ENCODE results near the gene RRM2.

The RRM2 gene

DNA sequence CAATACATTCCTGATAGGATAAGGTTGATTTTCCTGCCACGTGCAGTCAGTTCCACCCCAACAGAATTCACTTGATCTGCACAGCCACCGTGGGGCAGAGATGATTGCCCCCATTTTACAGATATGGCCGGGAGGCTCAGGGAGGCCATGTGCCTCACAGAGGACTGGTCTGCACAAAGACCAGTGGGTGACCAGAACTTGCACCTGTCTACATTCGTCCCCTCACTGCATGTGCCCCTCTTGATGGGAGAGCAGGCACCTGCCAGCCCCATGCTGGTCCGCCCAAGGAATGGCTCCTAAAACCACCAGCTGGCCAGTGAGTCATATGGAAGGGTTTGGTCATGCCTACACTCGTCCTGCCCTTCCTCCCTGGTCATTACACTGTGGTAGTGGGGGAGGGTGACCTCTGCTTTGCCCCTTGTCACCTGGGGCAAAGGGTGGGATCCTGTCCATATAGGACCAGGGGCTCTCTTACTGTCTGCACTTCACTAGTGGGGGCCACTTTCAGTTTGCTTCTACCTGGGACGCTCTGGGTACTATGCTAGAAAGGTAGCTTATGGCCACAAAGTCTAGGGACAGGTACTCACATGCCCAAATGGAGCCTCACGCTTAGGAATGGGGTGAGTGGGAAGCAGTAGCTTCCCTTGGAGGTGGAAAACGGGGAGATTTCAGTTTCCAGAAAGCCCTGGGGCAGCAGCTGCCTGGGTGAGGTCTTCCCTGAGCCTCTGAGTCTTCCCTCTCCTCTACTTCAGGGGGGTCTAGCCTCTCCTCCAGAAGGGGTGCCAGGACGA lies 14.7 kb downstream of the RRM2 start:
- no peaks in the 10 kb centered on the region for H3K36me3 ChIP-seq (replicated peaks; ENCODE audit: insufficient read depth, low read length)
- no peaks in the 10 kb centered on the region for H3K4me1 ChIP-seq (ENCODE audit: low read length)
- no peak for DNase-seq
- H3K9ac ChIP-seq (ENCODE audit: low read length): no peak overlapping the region
- H3F3A ChIP-seq (ENCODE audit: insufficient read depth, low read length): peaks cover 61% of the 10 kb centered on the region
- TF ChIP-seq EZH2phosphoT487 (IDR thresholded peaks at IDR 0.05; ENCODE audit: low read length): no peak
- no peak for TF ChIP-seq CTCF (IDR thresholded peaks at IDR 0.05; ENCODE audit: low read length)
- no peak for TF ChIP-seq EZH2 (optimal IDR thresholded peaks at IDR 0.05; ENCODE audit: low read depth, low read length)
- H3K4me3 ChIP-seq (ENCODE audit: low read length): no peak overlapping the region
- no peaks in the 10 kb centered on the region for H3K27me3 ChIP-seq (replicated peaks; ENCODE audit: insufficient read depth, low read length)
- H3K4me2 ChIP-seq (ENCODE audit: low read depth, low read length): no peak overlapping the region
- H3K9me2 ChIP-seq (replicated peaks; ENCODE audit: insufficient read depth, low read length): no peaks in the 10 kb centered on the region
- H3K27ac ChIP-seq (ENCODE audit: low read length): no peak overlapping the region
- no peak overlapping the region for H2AFZ ChIP-seq (ENCODE audit: low read length)
- H3K9me3 ChIP-seq (replicated peaks; ENCODE audit: insufficient read depth, low read length): no peaks in the 10 kb centered on the region
- no peaks in the 10 kb centered on the region; the same call in 1 of the 2 replicates for H4K20me1 ChIP-seq (ENCODE audit: insufficient read depth, low read length)
- H3K79me2 ChIP-seq (ENCODE audit: low read length): no peaks in the 10 kb centered on the region

DNA sequence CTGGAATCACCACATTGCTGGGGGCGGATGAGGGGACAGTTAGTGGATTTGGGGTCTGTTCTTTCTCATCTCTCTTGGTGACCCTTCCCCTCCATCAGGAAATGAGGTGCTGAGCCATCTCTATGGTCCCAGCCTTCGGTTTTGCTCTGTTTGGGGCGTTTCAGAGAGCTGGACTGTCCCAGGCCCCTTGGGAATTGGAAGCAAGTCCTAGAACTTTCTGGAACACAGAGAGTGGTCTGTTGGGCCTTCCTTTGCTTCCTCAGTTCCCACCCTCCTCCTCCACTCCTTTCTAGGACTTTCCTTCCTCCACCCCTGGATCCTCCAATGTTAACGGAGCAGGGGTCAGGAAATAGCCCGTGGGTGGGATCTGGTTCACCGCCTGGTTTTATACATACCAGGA lies 17.0 kb downstream of the RRM2 start:
- peaks cover 40% of the 10 kb centered on the region for H3F3A ChIP-seq (ENCODE audit: insufficient read depth, low read length)
- H3K9me2 ChIP-seq (replicated peaks; ENCODE audit: insufficient read depth, low read length): no peaks in the 10 kb centered on the region
- TF ChIP-seq CTCF (IDR thresholded peaks at IDR 0.05; ENCODE audit: low read length) (no peak), EZH2phosphoT487 (IDR thresholded peaks at IDR 0.05; ENCODE audit: low read length) (no peak), EZH2 (optimal IDR thresholded peaks at IDR 0.05; ENCODE audit: low read depth, low read length) (no peak)
- no peaks in the 10 kb centered on the region for H4K20me1 ChIP-seq (ENCODE audit: insufficient read depth, low read length)
- H3K79me2 ChIP-seq (ENCODE audit: low read length): no peaks in the 10 kb centered on the region
- no peak overlapping the region for H3K4me3 ChIP-seq (ENCODE audit: low read length)
- no peaks in the 10 kb centered on the region for H3K9me3 ChIP-seq (replicated peaks; ENCODE audit: insufficient read depth, low read length)
- no peak overlapping the region for H3K4me2 ChIP-seq (ENCODE audit: low read depth, low read length)
- H2AFZ ChIP-seq (ENCODE audit: low read length): no peak overlapping the region
- H3K27ac ChIP-seq (ENCODE audit: low read length): no peak overlapping the region
- H3K36me3 ChIP-seq (replicated peaks; ENCODE audit: insufficient read depth, low read length): 0 out of 2 replicates have a peak, but pooled peaks cover 3% of the 10 kb centered on the region
- H3K9ac ChIP-seq (ENCODE audit: low read length): no peak overlapping the region
- H3K27me3 ChIP-seq (replicated peaks; ENCODE audit: insufficient read depth, low read length): no peaks in the 10 kb centered on the region
- no peak for DNase-seq
- H3K4me1 ChIP-seq (ENCODE audit: low read length): no peaks in the 10 kb centered on the region

- Histone ChIP-seq H3K4me1 (ENCODE audit: low read length) (no peaks in the 10 kb centered on the region), H3K4me3 (ENCODE audit: low read length) (no peak overlapping the region), H2AFZ (ENCODE audit: low read length) (no peak overlapping the region), H3K9ac (ENCODE audit: low read length) (no peak overlapping the region), H3K27ac (ENCODE audit: low read length) (no peak overlapping the region), H3K79me2 (ENCODE audit: low read length) (no peaks in the 10 kb centered on the region; the same call in 1 of the 2 replicates), H3K27me3 (replicated peaks; ENCODE audit: insufficient read depth, low read length) (no peaks in the 10 kb centered on the region), H3K36me3 (replicated peaks; ENCODE audit: insufficient read depth, low read length) (0 out of 2 replicates have a peak, but pooled peaks cover 3% of the 10 kb centered on the region), H4K20me1 (ENCODE audit: insufficient read depth, low read length) (no peaks in the 10 kb centered on the region), H3F3A (ENCODE audit: insufficient read depth, low read length) (peaks cover 26% of the 10 kb centered on the region), H3K9me3 (replicated peaks; ENCODE audit: insufficient read depth, low read length) (no peaks in the 10 kb centered on the region), H3K9me2 (replicated peaks; ENCODE audit: insufficient read depth, low read length) (no peaks in the 10 kb centered on the region), H3K4me2 (ENCODE audit: low read depth, low read length) (no peak overlapping the region)
- no peak for DNase-seq
- TF ChIP-seq EZH2phosphoT487 (IDR thresholded peaks at IDR 0.05; ENCODE audit: low read length): no peak
- no peak for TF ChIP-seq CTCF (IDR thresholded peaks at IDR 0.05; ENCODE audit: low read length)
- TF ChIP-seq EZH2 (optimal IDR thresholded peaks at IDR 0.05; ENCODE audit: low read depth, low read length): no peak
Observed at GRCh38 chr2:10140841-10141610, 18.5 kb downstream of the RRM2 start.

Measured in MM.1S (cell line).